IMR-90 (cell line): ENCODE results near the gene WDR91. TPM values are rescaled to one million over a fixed set of nuclear protein-coding genes. Genes with fewer than 3 reads are reported as not detected.

Source experiments
- ATAC-seq: fragments of 200-7000 bp; cut with Tn5 transposase; 2 replicates; pipeline ENCODE4 v1.9.1; 2020; ENCODE audit warnings: low read depth, mild to moderate bottlenecking, moderate library complexity
- BruUV-seq: library from RNA; stranded (reverse); fragments of 400-500 nt; replicated peaks from 2 replicates; lab custom pipeline; 2021; lab: Mats Ljungman, UMichigan
- CTCF ChIA-PET: fragments of 300-600 bp; formaldehyde crosslinking; extraction: SDS; loops from one replicate; lab custom pipeline; 2021; ENCODE audit warnings: antibody characterized with exemption; lab: Yijun Ruan, JAX
- POLR2A ChIA-PET: fragments of 300-600 bp; sonication (Branson Sonifier 250); formaldehyde crosslinking; loops from one replicate; lab custom pipeline; 2022; ENCODE audit warnings: antibody characterized with exemption; ENCODE audit not compliant: unreplicated experiment; lab: Charles Lee
- DNase-seq: peaks from one replicate; pipeline ENCODE4 v3.0.0; 2013
- H2AFZ ChIP-seq: replicated peaks from 2 replicates; pipeline ENCODE3; 2013; ENCODE audit warnings: low read length, mild to moderate bottlenecking; ENCODE audit not compliant: poor library complexity
- H2AK5ac ChIP-seq: 2 replicates; pipeline ENCODE4 v1.6.1; 2013; ENCODE audit warnings: low read depth, low read length, inconsistent platforms
- H2AK9ac ChIP-seq: replicated peaks from 2 replicates; pipeline ENCODE3; 2013; ENCODE audit warnings: mild to moderate bottlenecking, low read depth, low read length, moderate library complexity; ENCODE audit not compliant: poor library complexity
- H2BK120ac ChIP-seq: 2 replicates; pipeline ENCODE4 v1.6.1; 2013; ENCODE audit warnings: low read depth, low read length, inconsistent platforms
- H2BK15ac ChIP-seq: 3 replicates; pipeline ENCODE4 v1.6.1; 2013; ENCODE audit warnings: low read depth, low read length, inconsistent platforms
- H2BK20ac ChIP-seq: 2 replicates; pipeline ENCODE4 v1.6.1; 2013; ENCODE audit warnings: low read depth, mild to moderate bottlenecking, inconsistent platforms, low read length, moderate library complexity
- H2BK5ac ChIP-seq: 2 replicates; pipeline ENCODE4 v1.6.1; 2013; ENCODE audit warnings: mild to moderate bottlenecking, low read depth, low read length, inconsistent platforms; ENCODE audit not compliant: poor library complexity, severe bottlenecking
- H3K14ac ChIP-seq: replicated peaks from 2 replicates; pipeline ENCODE4 v1.6.1; 2013; ENCODE audit warnings: low read depth, low read length, inconsistent platforms
- H3K18ac ChIP-seq: 2 replicates; pipeline ENCODE4 v1.6.1; 2013; ENCODE audit warnings: low read depth, low read length, control low read depth
- H3K23ac ChIP-seq: 2 replicates; pipeline ENCODE4 v1.6.1; 2013; ENCODE audit warnings: low read depth, low read length, inconsistent platforms
- H3K27ac ChIP-seq: 2 replicates; pipeline ENCODE4 v1.5.1; 2013; ENCODE audit warnings: mild to moderate bottlenecking, control low read depth, low read length; ENCODE audit not compliant: insufficient read depth
- H3K27me3 ChIP-seq: 2 replicates; pipeline ENCODE4 v1.6.1; 2013; ENCODE audit warnings: low read length; ENCODE audit not compliant: control insufficient read depth, insufficient read depth
- H3K36me3 ChIP-seq: 2 replicates; pipeline ENCODE4 v1.6.1; 2013; ENCODE audit warnings: low read length, mixed read lengths; ENCODE audit not compliant: control insufficient read depth, insufficient read depth
- H3K4ac ChIP-seq: 2 replicates; pipeline ENCODE4 v1.6.1; 2013; ENCODE audit warnings: low read depth, low read length, inconsistent platforms
- H3K4me1 ChIP-seq: 2 replicates; pipeline ENCODE4 v1.6.1; 2013; ENCODE audit warnings: low read length, mixed read lengths; ENCODE audit not compliant: control insufficient read depth, insufficient read depth
- H3K4me2 ChIP-seq: 2 replicates; pipeline ENCODE4 v1.6.1; 2013; ENCODE audit warnings: low read depth, mild to moderate bottlenecking, control low read depth, low read length, moderate library complexity
- H3K4me3 ChIP-seq: 2 replicates; pipeline ENCODE4 v1.5.1; 2013; ENCODE audit warnings: low read depth, mild to moderate bottlenecking, control low read depth, low read length, moderate library complexity; ENCODE audit not compliant: insufficient read depth
- H3K56ac ChIP-seq: 2 replicates; pipeline ENCODE4 v1.6.1; 2013; ENCODE audit warnings: low read length, inconsistent platforms; ENCODE audit not compliant: insufficient read depth; ENCODE audit errors: extremely low read depth
- H3K79me1 ChIP-seq, 2 experiments: 2 replicates each; pipeline ENCODE4 v1.6.1; 2013; ENCODE audit warnings: low read length in 2 of 2, inconsistent platforms in 1 of 2, low read depth in 1 of 2
- H3K9ac ChIP-seq: 2 replicates; pipeline ENCODE4 v1.6.1; 2013; ENCODE audit warnings: low read depth, low read length, control low read depth
- H3K9me1 ChIP-seq: 2 replicates; pipeline ENCODE4 v1.6.1; 2013; ENCODE audit warnings: low read length, inconsistent platforms; ENCODE audit not compliant: insufficient read depth
- H3K9me3 ChIP-seq: 2 replicates; pipeline ENCODE4 v1.6.1; 2013; ENCODE audit warnings: low read length; ENCODE audit not compliant: control insufficient read depth, insufficient read depth
- H4K20me1 ChIP-seq: 2 replicates; pipeline ENCODE4 v1.6.1; 2013; ENCODE audit warnings: low read length, inconsistent platforms; ENCODE audit not compliant: insufficient read depth
- H4K5ac ChIP-seq: 2 replicates; pipeline ENCODE4 v1.6.1; 2013; ENCODE audit warnings: mild to moderate bottlenecking, low read depth, low read length, control low read depth
- H4K8ac ChIP-seq, 2 experiments: 2 replicates each; pipeline ENCODE4 v1.6.1; 2013; ENCODE audit warnings: low read depth in 2 of 2, low read length in 2 of 2, control low read depth in 1 of 2, inconsistent platforms in 1 of 2
- H4K91ac ChIP-seq: 2 replicates; pipeline ENCODE4 v1.6.1; 2013; ENCODE audit warnings: low read depth, low read length, inconsistent platforms; ENCODE audit not compliant: insufficient read depth
- BHLHE40 ChIP-seq: fragments of 150-350 bp; IDR thresholded peaks from 2 replicates; pipeline ENCODE4 v1.6.1; 2016; ENCODE audit warnings: mild to moderate bottlenecking, low read depth, low read length
- CEBPB ChIP-seq: IDR thresholded peaks from 2 replicates; pipeline ENCODE4 v1.6.1; 2012; ENCODE audit warnings: low read depth, low read length, improper control_type of control experiment
- CHD1 ChIP-seq: IDR thresholded peaks from 2 replicates; pipeline ENCODE4 v1.6.1; 2012; ENCODE audit warnings: low read depth, low read length, improper control_type of control experiment
- ELK1 ChIP-seq: fragments of 150-350 bp; IDR thresholded peaks from 2 replicates; pipeline ENCODE4 v1.6.1; 2016; ENCODE audit warnings: low read depth, mild to moderate bottlenecking, low read length, moderate library complexity, borderline replicate concordance
- MXI1 ChIP-seq: IDR thresholded peaks from 2 replicates; pipeline ENCODE4 v1.6.1; 2012; ENCODE audit warnings: low read depth, mild to moderate bottlenecking, low read length, moderate library complexity, borderline replicate concordance
- SMC3 ChIP-seq: fragments of 150-350 bp; IDR thresholded peaks from 2 replicates; pipeline ENCODE4 v1.6.1; 2016; ENCODE audit warnings: low read depth, mild to moderate bottlenecking, antibody characterized with exemption, low read length, moderate library complexity
- WGBS, 2 experiments: methylation state at CpG; one replicate each; pipeline versions ENCODE4 v1.1.5 to v1.1.7; 2013; ENCODE audit warnings: missing lambda C conversion rate in 2 of 2; ENCODE audit not compliant: insufficient read length in 1 of 2; ENCODE audit errors: extremely low coverage in 2 of 2; 5-methylcytosine and 5-hydroxymethylcytosine counted together
- dilution Hi-C: fragments of 300-500 bp; cut with HindIII; formaldehyde crosslinking; loops from one replicate; pipeline ENCODE4 v1.14.3; 2018; ENCODE audit warnings: low sequenced_read_pairs; ENCODE audit not compliant: unreplicated experiment
- in situ Hi-C: fragments of 300-500 bp; cut with MboI; formaldehyde crosslinking; loops from 3 replicates; pipeline ENCODE4 v1.14.3; 2019; ENCODE audit warnings: low sequenced_read_pairs, inconsistent platforms, mixed read lengths
- intact Hi-C: fragments of 100-400 bp; cut with micrococcal nuclease; formaldehyde crosslinking; loops from 2 replicates; pipeline ENCODE4 v1.10.0; 2022
- polyA plus RNA-seq, 3 experiments: library from polyadenylated mRNA; depleted of rRNA; stranded (reverse); fragments of >200 nt; gene quantifications; 2 replicates each; pipeline ENCODE4 v1.2.3, GENCODE V29; 2012; ENCODE audit warnings: low replicate concordance in 1 of 3
- total RNA-seq: library from RNA; depleted of rRNA; stranded (reverse); fragments of >200 nt; gene quantifications from 2 replicates; pipeline ENCODE4 v1.2.3, GENCODE V29; 2012

WDR91 gene
- total and polyA plus RNA-seq, 2 of the 4 experiments (the other 2 are of a cell fraction), result 5.2 to 10.3 TPM

DNA sequence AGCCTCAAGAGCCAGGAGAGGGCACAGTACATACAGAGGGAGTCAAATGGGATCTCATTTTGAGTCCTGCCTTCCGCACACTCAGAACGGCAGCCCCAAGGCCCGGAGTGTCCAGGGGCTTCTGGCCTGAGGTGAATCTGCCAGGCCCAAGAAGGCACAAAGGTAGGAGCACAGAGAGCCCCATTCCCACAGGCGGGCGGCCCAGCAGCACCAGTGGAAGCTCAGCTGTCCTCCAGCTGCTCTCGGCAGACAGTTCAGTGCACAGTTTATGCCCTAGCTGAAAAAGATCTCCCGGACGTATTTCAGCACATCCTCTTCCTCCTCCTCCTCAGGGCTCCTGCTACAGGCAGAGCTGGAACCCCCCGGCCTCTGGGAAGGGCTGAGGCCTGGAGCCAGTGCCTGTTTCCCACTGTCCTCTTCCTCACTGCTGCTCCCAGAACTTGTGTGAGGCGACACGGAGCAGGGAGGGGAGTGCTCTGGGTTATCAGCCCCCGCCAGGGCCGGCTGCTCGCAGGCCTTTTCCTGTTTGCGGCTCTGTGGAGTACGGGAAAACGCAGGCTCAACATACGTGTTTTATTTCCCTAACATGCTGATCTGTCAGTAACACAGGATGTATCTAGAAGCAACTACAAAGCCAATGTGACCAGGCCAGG, 44.9 kb downstream of the WDR91 start:
- no peak for ATAC-seq
- dilution Hi-C loops (no loop called here), intact Hi-C loops (no loop called here), in situ Hi-C loops (loop anchor here (10.0 kb wide), 2 partner anchors 182 to 482 kb away; partner anchors contain the start of gene AGBL3)
- Histone ChIP-seq H2BK20ac (no peak overlapping the region), H2AK9ac (no peak overlapping the region), H3K9ac (no peak overlapping the region), H2BK120ac (no peak overlapping the region), H2AK5ac (no peak overlapping the region), H3K36me3 (peaks cover 42% of the 10 kb centered on the region), H3K14ac (no peak overlapping the region), H3K18ac (no peak overlapping the region), H3K4me3 (no peak overlapping the region), H3K4me1 (peaks cover 12% of the 10 kb centered on the region), H3K4ac (no peak overlapping the region), H4K8ac (no peak overlapping the region), H3K27me3 (no peaks in the 10 kb centered on the region), H2BK15ac (no peak overlapping the region), H3K23ac (no peak overlapping the region), H4K91ac (no peak overlapping the region), H4K5ac (no peak overlapping the region), H3K56ac (no peak overlapping the region), H3K4me2 (no peak overlapping the region), H3K79me1 (peaks cover 30 to 55% of the 10 kb centered on the region in 2 experiments), H4K20me1 (0 out of 2 replicates have a peak, but pooled peaks cover 4% of the 10 kb centered on the region), H3K9me3 (no peaks in the 10 kb centered on the region), H3K9me1 (peaks cover 20% of the 10 kb centered on the region), H2AFZ (no peak overlapping the region), H2BK5ac (no peak overlapping the region), H3K27ac (no peak overlapping the region)
- no TSS peak for BruUV-seq
- CTCF ChIA-PET, result no interaction called here
- TF ChIP-seq CEBPB (no peak), MXI1 (no peak), BHLHE40 (no peak), ELK1 (no peak), SMC3 (no peak), CHD1 (no peak)
- 98% methylated on average over 8 of the region's 18 CpGs; no CpG with 5 or more reads in 1 of the 2 experiments for WGBS, 2 experiments
- POLR2A ChIA-PET, result no interaction called here
- no peak for DNase-seq
